K562 (cell line): ENCODE measurements around the gene BAMBI. TPM values are rescaled to one million over a fixed set of nuclear protein-coding genes. Genes with fewer than 3 reads are reported as not detected.

ENCODE experiments used
- CHD1 ChIP-seq: fragments of 200-600 bp; sonication (generic); IDR thresholded peaks from one replicate; pipeline ENCODE4 v1.6.1; 2012; ENCODE audit warnings: mild to moderate bottlenecking, moderate library complexity, low read length, inconsistent platforms
- E2F1 ChIP-seq: sonication (generic); formaldehyde crosslinking; IDR thresholded peaks from 2 replicates; pipeline ENCODE4 v1.8.1; 2023; ENCODE audit warnings: mild to moderate bottlenecking, missing genetic modification reagents, moderate library complexity
- ELF2 ChIP-seq: fragments of 250-450 bp; sonication (Bioruptor Pico); IDR thresholded peaks from 2 replicates; pipeline ENCODE4 v1.5.0; 2021; ENCODE audit warnings: mild to moderate bottlenecking
- ELK1 ChIP-seq: sonication (generic); formaldehyde crosslinking; IDR thresholded peaks from 2 replicates; pipeline ENCODE4 v1.8.1; 2022; ENCODE audit warnings: missing genetic modification reagents
- ESRRA ChIP-seq: fragments of 450-650 bp; IDR thresholded peaks from 2 replicates; pipeline ENCODE4 v1.6.1; 2014; ENCODE audit warnings: low read depth, mild to moderate bottlenecking, moderate library complexity, borderline replicate concordance
- GMEB1 ChIP-seq: fragments of 250-450 bp; sonication (Bioruptor Pico); IDR thresholded peaks from 2 replicates; pipeline ENCODE4 v1.4.0; 2020; ENCODE audit warnings: mild to moderate bottlenecking
- IRF9 ChIP-seq: fragments of 450-650 bp; IDR thresholded peaks from 2 replicates; pipeline ENCODE4 v1.6.1; 2016; ENCODE audit warnings: missing biosample characterization, missing genetic modification characterization
- MITF ChIP-seq: IDR thresholded peaks from 2 replicates; pipeline ENCODE4 v1.6.1; 2014; ENCODE audit warnings: antibody characterized with exemption
- MNT ChIP-seq, 2 experiments: fragments of 450-650 bp; conservative IDR thresholded peaks; 2 replicates each; pipeline ENCODE4 v1.6.1; 2017; ENCODE audit warnings: mild to moderate bottlenecking in 2 of 2, moderate library complexity in 2 of 2
- PHF21A ChIP-seq: fragments of 450-650 bp; IDR thresholded peaks from 2 replicates; pipeline ENCODE4 v1.6.1; 2017; ENCODE audit warnings: low read depth, borderline replicate concordance
- POLR3A ChIP-seq: IDR thresholded peaks from 2 replicates; pipeline ENCODE4 v1.6.1; 2011; ENCODE audit warnings: borderline replicate concordance, mild to moderate bottlenecking, moderate library complexity; ENCODE audit not compliant: insufficient read length, insufficient read depth; ENCODE audit errors: extremely low read depth
- RBFOX2 ChIP-seq: fragments of 200-400 bp; formaldehyde crosslinking; IDR thresholded peaks from 2 replicates; pipeline ENCODE4 v1.6.1; 2017; ENCODE audit warnings: low read depth, mild to moderate bottlenecking, low read length, moderate library complexity
- THRAP3 ChIP-seq: fragments of 450-650 bp; IDR thresholded peaks from 2 replicates; pipeline ENCODE4 v1.6.1; 2016; ENCODE audit warnings: mild to moderate bottlenecking, inconsistent platforms, borderline replicate concordance
- ZBTB49 ChIP-seq: sonication (generic); formaldehyde crosslinking; IDR thresholded peaks from 2 replicates; pipeline ENCODE4 v1.8.0; 2022; ENCODE audit warnings: missing genetic modification reagents, mild to moderate bottlenecking, borderline replicate concordance
- polyA plus RNA-seq, 8 experiments: library from polyadenylated mRNA; depleted of rRNA in 4 of 8; stranded (reverse) in 5 of 8; unstranded in 3 of 8; fragments of >200 nt; fragmentation: Nextera tagmentation in 2 of 8; fragmentation: Illumina TruSeq in 1 of 8; extraction: Ambion mirVana in 2 of 8; extraction: Trizol in 1 of 8; gene quantifications; 2 replicates each; pipeline versions ENCODE4 v1.2.1 to v1.2.3, GENCODE V29; 2011 to 2014; ENCODE audit warnings: inconsistent platforms in 1 of 8, missing spikeins in 1 of 8
- total RNA-seq, 7 experiments: library from RNA; depleted of rRNA in 6 of 7; stranded (reverse); fragments of >200 nt in 6 of 7; fragmentation: Illumina TruSeq in 2 of 7; extraction: Trizol in 2 of 7; gene quantifications; 2 replicates each; pipeline versions ENCODE4 v1.2.1 to v1.2.3, GENCODE V29; 2011 to 2021; ENCODE audit warnings: low replicate concordance in 1 of 7

The BAMBI gene
- total and polyA plus RNA-seq, 9 of the 15 experiments (the other 6 are each of a cell fraction or from before 2014, with no cell fraction given) = 2.0 to 21.8 (median 13.5) TPM

GRCh38 chr10:28676968-28677887, at the start of gene BAMBI (continued):
- TF ChIP-seq THRAP3 (no peak), MITF (no peak), PHF21A (no peak), ESRRA (0 out of 2 replicates have a peak, but pooled peaks have one; percentile 19), RBFOX2 (peak; percentile 91), ELK1 (CRISPR knock-in tag) (no peak), CHD1 (peak; percentile 76), ELF2 (CRISPR knock-in tag) (no peak), POLR3A (no peak), ZBTB49 (CRISPR knock-in tag) (no peak), GMEB1 (CRISPR knock-in tag) (peak; percentile 63), E2F1 (no peak), MNT (conservative IDR thresholded peaks at IDR 0.05) (peak in 1 of 2 experiments; percentile 53; a peak in 1 of 4 replicates), IRF9 (tag) (no peak)
